ENCODE results near the gene C14orf119. TPM values are rescaled to one million over a fixed set of nuclear protein-coding genes. Genes with fewer than 3 reads are reported as not detected.

The C14orf119 gene
- total RNA-seq, 1 experiment from 2014 or later = 39.6 TPM

DNA sequence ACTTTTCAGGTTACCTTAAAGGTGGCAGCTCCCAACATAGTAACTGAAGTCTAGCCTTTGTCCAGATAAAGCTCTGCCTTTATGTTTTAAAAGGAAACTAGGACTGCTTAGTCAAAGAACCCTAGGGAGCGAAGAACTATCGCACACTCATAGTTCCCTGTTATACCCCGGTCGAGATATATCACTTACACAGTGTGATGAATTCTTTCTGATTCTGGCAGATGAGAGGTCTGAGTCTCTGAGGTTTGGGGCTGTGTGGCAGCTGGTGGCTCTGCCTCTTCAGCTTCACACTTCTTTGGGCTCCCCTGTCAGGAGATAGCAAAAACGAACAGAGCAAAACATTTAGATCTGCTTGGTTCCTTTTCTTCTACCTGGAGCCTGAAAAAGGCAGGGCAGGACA, 17.3 kb upstream of the C14orf119 start:
- H3K36me3 ChIP-seq (ENCODE audit: control insufficient read depth, insufficient read depth, low read length) = peaks cover 45% of the 10 kb centered on the region
- H3K9me3 ChIP-seq (ENCODE audit: control insufficient read depth, insufficient read depth, low read depth, low read length) = no peaks in the 10 kb centered on the region
- POLR2A ChIA-PET = no interaction called here
- H3K4me1 ChIP-seq (ENCODE audit: control insufficient read depth, insufficient read depth, low read length) = peaks cover 13% of the 10 kb centered on the region
- CTCF ChIA-PET = interaction anchor here (0.6 to 2.6 kb wide), 3 partner anchors 9 to 137 kb away, joined by 3 to 10 read pairs (median 4); partner anchors contain the start of genes ACIN1 and C14orf119
- intact Hi-C loops (cut with micrococcal nuclease; ENCODE audit: unreplicated experiment) = no loop called here
- DNase-seq (ENCODE audit: low read depth, low spot score) (no peak), ATAC-seq (0 out of 2 replicates have a peak, but pooled peaks have one; percentile 29)
- peak overlapping the region; percentile 49 for H3K27ac ChIP-seq (ENCODE audit: low read length)
- no peaks in the 10 kb centered on the region for H3K27me3 ChIP-seq (ENCODE audit: control insufficient read depth, insufficient read depth, low read length)
- H3K4me3 ChIP-seq (ENCODE audit: low read depth in 2 of 2, low read length in 2 of 2) = no peak overlapping the region
- in situ Hi-C loops (cut with HindIII; ENCODE audit: low pct_unique_long_range_greater_than_20kb, low sequenced_read_pairs) = no loop called here
- BruUV-seq (replicated peaks) = no TSS peak
- TF ChIP-seq POLR2AphosphoS5 (IDR thresholded peaks at IDR 0.05; ENCODE audit: low read depth, low read length) (no peak), TCF7L2 (IDR thresholded peaks at IDR 0.05; ENCODE audit: low read depth, low read length) (no peak), SIN3A (IDR thresholded peaks at IDR 0.05; ENCODE audit: borderline replicate concordance, insufficient read depth, low read depth, low read length) (no peak)
- TF ChIP-seq, protein P1, sequence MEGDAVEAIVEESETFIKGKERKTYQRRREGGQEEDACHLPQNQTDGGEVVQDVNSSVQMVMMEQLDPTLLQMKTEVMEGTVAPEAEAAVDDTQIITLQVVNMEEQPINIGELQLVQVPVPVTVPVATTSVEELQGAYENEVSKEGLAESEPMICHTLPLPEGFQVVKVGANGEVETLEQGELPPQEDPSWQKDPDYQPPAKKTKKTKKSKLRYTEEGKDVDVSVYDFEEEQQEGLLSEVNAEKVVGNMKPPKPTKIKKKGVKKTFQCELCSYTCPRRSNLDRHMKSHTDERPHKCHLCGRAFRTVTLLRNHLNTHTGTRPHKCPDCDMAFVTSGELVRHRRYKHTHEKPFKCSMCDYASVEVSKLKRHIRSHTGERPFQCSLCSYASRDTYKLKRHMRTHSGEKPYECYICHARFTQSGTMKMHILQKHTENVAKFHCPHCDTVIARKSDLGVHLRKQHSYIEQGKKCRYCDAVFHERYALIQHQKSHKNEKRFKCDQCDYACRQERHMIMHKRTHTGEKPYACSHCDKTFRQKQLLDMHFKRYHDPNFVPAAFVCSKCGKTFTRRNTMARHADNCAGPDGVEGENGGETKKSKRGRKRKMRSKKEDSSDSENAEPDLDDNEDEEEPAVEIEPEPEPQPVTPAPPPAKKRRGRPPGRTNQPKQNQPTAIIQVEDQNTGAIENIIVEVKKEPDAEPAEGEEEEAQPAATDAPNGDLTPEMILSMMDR (IDR thresholded peaks at IDR 0.05) = no peak
- TF ChIP-seq, protein P2, sequence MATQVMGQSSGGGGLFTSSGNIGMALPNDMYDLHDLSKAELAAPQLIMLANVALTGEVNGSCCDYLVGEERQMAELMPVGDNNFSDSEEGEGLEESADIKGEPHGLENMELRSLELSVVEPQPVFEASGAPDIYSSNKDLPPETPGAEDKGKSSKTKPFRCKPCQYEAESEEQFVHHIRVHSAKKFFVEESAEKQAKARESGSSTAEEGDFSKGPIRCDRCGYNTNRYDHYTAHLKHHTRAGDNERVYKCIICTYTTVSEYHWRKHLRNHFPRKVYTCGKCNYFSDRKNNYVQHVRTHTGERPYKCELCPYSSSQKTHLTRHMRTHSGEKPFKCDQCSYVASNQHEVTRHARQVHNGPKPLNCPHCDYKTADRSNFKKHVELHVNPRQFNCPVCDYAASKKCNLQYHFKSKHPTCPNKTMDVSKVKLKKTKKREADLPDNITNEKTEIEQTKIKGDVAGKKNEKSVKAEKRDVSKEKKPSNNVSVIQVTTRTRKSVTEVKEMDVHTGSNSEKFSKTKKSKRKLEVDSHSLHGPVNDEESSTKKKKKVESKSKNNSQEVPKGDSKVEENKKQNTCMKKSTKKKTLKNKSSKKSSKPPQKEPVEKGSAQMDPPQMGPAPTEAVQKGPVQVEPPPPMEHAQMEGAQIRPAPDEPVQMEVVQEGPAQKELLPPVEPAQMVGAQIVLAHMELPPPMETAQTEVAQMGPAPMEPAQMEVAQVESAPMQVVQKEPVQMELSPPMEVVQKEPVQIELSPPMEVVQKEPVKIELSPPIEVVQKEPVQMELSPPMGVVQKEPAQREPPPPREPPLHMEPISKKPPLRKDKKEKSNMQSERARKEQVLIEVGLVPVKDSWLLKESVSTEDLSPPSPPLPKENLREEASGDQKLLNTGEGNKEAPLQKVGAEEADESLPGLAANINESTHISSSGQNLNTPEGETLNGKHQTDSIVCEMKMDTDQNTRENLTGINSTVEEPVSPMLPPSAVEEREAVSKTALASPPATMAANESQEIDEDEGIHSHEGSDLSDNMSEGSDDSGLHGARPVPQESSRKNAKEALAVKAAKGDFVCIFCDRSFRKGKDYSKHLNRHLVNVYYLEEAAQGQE (IDR thresholded peaks at IDR 0.05; ENCODE audit: insufficient read depth in 1 of 2, low read depth in 2 of 2, low read length in 1 of 2) = no peak

DNA sequence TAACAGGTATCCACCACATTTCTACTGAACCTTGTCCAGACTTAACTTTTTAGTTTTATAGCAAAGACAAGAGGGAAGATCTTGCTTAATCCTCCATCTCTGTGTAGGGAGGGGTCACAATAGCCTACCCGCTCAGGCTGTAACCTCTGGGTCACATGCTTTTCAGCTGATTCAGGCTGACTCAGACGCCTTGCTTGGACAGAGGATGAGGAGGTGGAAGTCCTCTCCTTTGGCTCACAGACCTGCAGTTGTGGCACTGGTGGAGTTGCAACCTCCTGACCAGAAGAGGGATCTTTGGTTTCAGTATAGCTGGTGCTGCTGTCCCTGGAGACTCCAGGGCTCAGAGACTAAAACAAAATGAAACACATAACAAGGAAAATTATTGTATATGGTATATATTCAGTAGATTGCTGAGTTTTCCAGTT, 16.6 kb upstream of the C14orf119 start:
- no peak overlapping the region for H3K4me3 ChIP-seq (ENCODE audit: low read depth in 2 of 2, low read length in 2 of 2)
- in situ Hi-C loops (cut with HindIII; ENCODE audit: low pct_unique_long_range_greater_than_20kb, low sequenced_read_pairs) = no loop called here
- BruUV-seq (replicated peaks) = no TSS peak
- peaks cover 45% of the 10 kb centered on the region for H3K36me3 ChIP-seq (ENCODE audit: control insufficient read depth, insufficient read depth, low read length)
- POLR2A ChIA-PET = no interaction called here
- no peaks in the 10 kb centered on the region for H3K27me3 ChIP-seq (ENCODE audit: control insufficient read depth, insufficient read depth, low read length)
- peaks cover 13% of the 10 kb centered on the region for H3K4me1 ChIP-seq (ENCODE audit: control insufficient read depth, insufficient read depth, low read length)
- no peaks in the 10 kb centered on the region for H3K9me3 ChIP-seq (ENCODE audit: control insufficient read depth, insufficient read depth, low read depth, low read length)
- H3K27ac ChIP-seq (ENCODE audit: low read length) = peak overlapping the region; percentile 72
- TF ChIP-seq, protein P1 (IDR thresholded peaks at IDR 0.05) = no peak
- TF ChIP-seq SIN3A (IDR thresholded peaks at IDR 0.05; ENCODE audit: borderline replicate concordance, insufficient read depth, low read depth, low read length) = no peak
- no peak for TF ChIP-seq POLR2AphosphoS5 (IDR thresholded peaks at IDR 0.05; ENCODE audit: low read depth, low read length)
- no peak for TF ChIP-seq TCF7L2 (IDR thresholded peaks at IDR 0.05; ENCODE audit: low read depth, low read length)
- TF ChIP-seq, protein P2 (IDR thresholded peaks at IDR 0.05; ENCODE audit: insufficient read depth in 1 of 2, low read depth in 2 of 2, low read length in 1 of 2) = no peak
- DNase-seq (ENCODE audit: low read depth, low spot score) (peak; percentile 68), ATAC-seq (peak; percentile 97)
- CTCF ChIA-PET = interaction anchor here (2.6 kb wide), 1 partner anchor 10 kb away, joined by 10 read pairs; no protein-coding TSS in a partner anchor
- intact Hi-C loops (cut with micrococcal nuclease; ENCODE audit: unreplicated experiment) = no loop called here

Data from Panc1 (cell line).